Measurements from ENCODE around the gene TMEM115.
A peak's percentile ranks its signal among the peaks of the same experiment; 100 is the strongest.

DNA sequence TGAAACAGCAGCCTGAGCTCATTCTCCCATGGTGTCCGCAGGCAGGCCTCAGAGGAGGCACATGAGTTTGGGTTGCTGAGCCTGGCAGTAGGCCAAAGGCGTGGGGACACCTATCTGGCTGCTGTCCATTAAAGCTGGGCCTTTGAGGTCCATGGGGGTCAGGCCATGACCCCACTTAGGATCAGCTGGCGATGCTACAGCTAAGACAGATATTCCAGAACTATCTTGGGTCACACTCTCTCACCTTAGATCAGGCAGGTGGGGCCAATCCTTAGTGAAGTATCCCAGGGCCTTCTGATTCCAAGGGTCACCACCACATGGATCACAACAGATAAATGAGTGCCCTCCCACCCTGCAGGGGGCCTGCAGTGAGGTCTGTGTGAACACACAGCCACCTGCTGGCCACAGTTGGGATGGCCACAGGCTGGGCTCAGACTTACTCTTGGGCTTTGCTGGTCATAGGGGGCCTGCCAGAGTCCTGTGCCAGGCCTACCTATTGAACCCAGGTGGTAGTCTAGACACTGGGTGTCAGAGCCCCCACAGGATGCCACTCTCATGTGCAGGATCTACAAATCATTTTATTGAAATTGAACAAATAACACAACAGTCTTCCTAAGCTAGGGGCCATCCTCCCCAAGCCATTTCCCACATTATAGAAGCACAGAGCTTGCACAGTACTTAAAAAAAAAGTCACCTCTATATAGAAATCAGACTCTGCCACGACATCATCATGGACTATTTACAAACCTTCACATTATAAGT lies 34.8 kb downstream of the TMEM115 start:
- peak; percentile 57 for TF ChIP-seq POLR2A (IDR thresholded peaks at IDR 0.05; ENCODE audit: low read depth, low read length)
- TF ChIP-seq CTCF (IDR thresholded peaks at IDR 0.05; ENCODE audit: extremely low read depth in 1 of 2, insufficient read depth in 1 of 2, low read depth in 1 of 2, low read length in 2 of 2), result peak; percentile 89 to 91
- no peak for TF ChIP-seq EZH2 (IDR thresholded peaks at IDR 0.05; ENCODE audit: borderline replicate concordance, low read depth, low read length, severe bottlenecking)
- TF ChIP-seq POLR2AphosphoS5 (IDR thresholded peaks at IDR 0.05; ENCODE audit: insufficient read depth, low read depth, low read length), result no peak
- TF ChIP-seq MYC (IDR thresholded peaks at IDR 0.05; ENCODE audit: low read depth, low read length), result no peak
- TF ChIP-seq JUN (IDR thresholded peaks at IDR 0.05; ENCODE audit: borderline replicate concordance, insufficient read depth, insufficient read length, low read depth), result no peak
- TF ChIP-seq MAX (IDR thresholded peaks at IDR 0.05; ENCODE audit: insufficient read depth, insufficient read length), result no peak
- TF ChIP-seq GATA2 (IDR thresholded peaks at IDR 0.05; ENCODE audit: insufficient read depth, insufficient read length, low read depth, low read length), result no peak
- TF ChIP-seq FOS (IDR thresholded peaks at IDR 0.05; ENCODE audit: borderline replicate concordance, insufficient read depth, low read length), result no peak
